ENCODE results near the gene NT5C3B.

DNA sequence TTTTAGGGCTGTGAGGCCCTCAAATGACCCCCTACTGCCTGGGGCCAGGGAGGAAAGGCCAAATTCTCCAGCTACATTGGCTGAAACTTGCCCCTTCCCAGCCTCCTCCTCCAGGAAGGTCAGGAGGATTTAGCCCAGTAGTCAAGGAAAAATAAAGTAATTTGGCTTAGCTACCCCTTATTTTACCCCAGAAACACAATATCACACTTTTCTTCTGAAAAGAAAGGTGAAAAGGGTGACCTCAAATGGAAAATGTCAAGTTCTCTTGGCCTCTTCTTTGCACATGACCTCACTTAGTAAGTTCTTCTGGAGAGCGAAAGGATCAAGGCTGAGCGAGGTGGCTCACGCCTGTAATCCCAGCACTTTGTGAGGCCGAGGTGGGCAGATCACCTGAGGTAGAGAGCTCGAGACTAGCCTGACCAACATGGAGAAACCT, 41.5 kb downstream of the NT5C3B start:
- TF ChIP-seq, protein P1, sequence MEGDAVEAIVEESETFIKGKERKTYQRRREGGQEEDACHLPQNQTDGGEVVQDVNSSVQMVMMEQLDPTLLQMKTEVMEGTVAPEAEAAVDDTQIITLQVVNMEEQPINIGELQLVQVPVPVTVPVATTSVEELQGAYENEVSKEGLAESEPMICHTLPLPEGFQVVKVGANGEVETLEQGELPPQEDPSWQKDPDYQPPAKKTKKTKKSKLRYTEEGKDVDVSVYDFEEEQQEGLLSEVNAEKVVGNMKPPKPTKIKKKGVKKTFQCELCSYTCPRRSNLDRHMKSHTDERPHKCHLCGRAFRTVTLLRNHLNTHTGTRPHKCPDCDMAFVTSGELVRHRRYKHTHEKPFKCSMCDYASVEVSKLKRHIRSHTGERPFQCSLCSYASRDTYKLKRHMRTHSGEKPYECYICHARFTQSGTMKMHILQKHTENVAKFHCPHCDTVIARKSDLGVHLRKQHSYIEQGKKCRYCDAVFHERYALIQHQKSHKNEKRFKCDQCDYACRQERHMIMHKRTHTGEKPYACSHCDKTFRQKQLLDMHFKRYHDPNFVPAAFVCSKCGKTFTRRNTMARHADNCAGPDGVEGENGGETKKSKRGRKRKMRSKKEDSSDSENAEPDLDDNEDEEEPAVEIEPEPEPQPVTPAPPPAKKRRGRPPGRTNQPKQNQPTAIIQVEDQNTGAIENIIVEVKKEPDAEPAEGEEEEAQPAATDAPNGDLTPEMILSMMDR (conservative IDR thresholded peaks at IDR 0.05; ENCODE audit: low read length) = no peak
- TF ChIP-seq EZH2phosphoT487 (IDR thresholded peaks at IDR 0.05; ENCODE audit: borderline replicate concordance) = no peak
